ENCODE data around the gene ICA1L.
"Not testable (repeated sequence)": the region's sequence is repeated elsewhere in the genome, so short reads cannot be mapped to it uniquely, and the experiment has no call there.

The ICA1L gene

GRCh38 chr2:202871300-202872141, at the start of gene ICA1L:
TSS of gene ICA1L (minus strand) at chr2:202871766. CDS start at chr2:202829009, 42,757 bp downstream.
- Histone ChIP-seq H3K9me3 (ENCODE audit: low read length) (no peaks in the 10 kb centered on the region), H3K27ac (ENCODE audit: low read depth, low read length) (peak within 1 kb of the TSS; percentile 69), H3K4me1 (ENCODE audit: insufficient read depth, low read length) (peaks cover 6% of the 10 kb centered on the region)

GRCh38 chr2:202918860-202919259, 47.3 kb upstream of the ICA1L start:
- Histone ChIP-seq H3K9me3 (ENCODE audit: low read length) (no peaks in the 10 kb centered on the region), H3K27me3 (ENCODE audit: control insufficient read depth in 1 of 2, insufficient read depth in 2 of 2, low read length in 2 of 2) (no peaks in the 10 kb centered on the region), H3K4me1 (ENCODE audit: insufficient read depth, low read length) (no peaks in the 10 kb centered on the region), H3K4me3 (ENCODE audit: low read depth in 1 of 2, low read length in 2 of 2) (no peak overlapping the region), H3K27ac (ENCODE audit: low read depth, low read length) (no peak overlapping the region), H3K36me3 (ENCODE audit: insufficient read depth, low read length) (peaks cover 28% of the 10 kb centered on the region), H3K9ac (ENCODE audit: low read length) (no peak overlapping the region)

More at GRCh38 chr2:202871300-202872141, at the start of gene ICA1L:
- H3K9ac ChIP-seq (ENCODE audit: low read length): peak within 1 kb of the TSS; percentile 68
- H3K4me3 ChIP-seq (ENCODE audit: low read depth in 1 of 2, low read length in 2 of 2): peak within 1 kb of the TSS; percentile 77 to 92
- H3K27me3 ChIP-seq (ENCODE audit: control insufficient read depth in 1 of 2, insufficient read depth in 2 of 2, low read length in 2 of 2): no peaks in the 10 kb centered on the region
- no peaks in the 10 kb centered on the region for H3K36me3 ChIP-seq (ENCODE audit: insufficient read depth, low read length)

- not testable (repeated sequence) for H3K9ac ChIP-seq (ENCODE audit: low read length); H3K27me3 ChIP-seq (ENCODE audit: control insufficient read depth in 1 of 2, insufficient read depth in 2 of 2, low read length in 2 of 2); H3K36me3 ChIP-seq (ENCODE audit: insufficient read depth, low read length); H3K4me1 ChIP-seq (ENCODE audit: insufficient read depth, low read length); H3K9me3 ChIP-seq (ENCODE audit: low read length)
- Histone ChIP-seq H3K4me3 (ENCODE audit: low read depth in 1 of 2, low read length in 2 of 2) (peak overlapping the region; percentile 88 to 100), H3K27ac (ENCODE audit: low read depth, low read length) (peak overlapping the region; percentile 85)
These were observed 41.0 kb upstream of the ICA1L start for GRCh38 chr2:202912342-202913201.

GRCh38 chr2:202911512-202912341, 40.2 kb upstream of the ICA1L start, which contains the start of the genes CARF and WDR12:
TSS of gene CARF (plus strand) at chr2:202912275. CDS start at chr2:202941903, 29,628 bp downstream.
TSS of gene WDR12 (minus strand) at chr2:202911673. CDS start at chr2:202911476, 197 bp downstream.
- Histone ChIP-seq H3K4me3 (ENCODE audit: low read depth in 1 of 2, low read length in 2 of 2) (peak within 1 kb of the TSS; percentile 88 to 100), H3K4me1 (ENCODE audit: insufficient read depth, low read length) (peaks cover 9% of the 10 kb centered on the region), H3K27me3 (ENCODE audit: control insufficient read depth in 1 of 2, insufficient read depth in 2 of 2, low read length in 2 of 2) (no peaks in the 10 kb centered on the region), H3K36me3 (ENCODE audit: insufficient read depth, low read length) (no peaks in the 10 kb centered on the region), H3K27ac (ENCODE audit: low read depth, low read length) (peak within 1 kb of the TSS; percentile 85), H3K9me3 (ENCODE audit: low read length) (no peaks in the 10 kb centered on the region), H3K9ac (ENCODE audit: low read length) (peak within 1 kb of the TSS; percentile 75)

- no peaks in the 10 kb centered on the region for H3K27me3 ChIP-seq (ENCODE audit: control insufficient read depth in 1 of 2, insufficient read depth in 2 of 2, low read length in 2 of 2)
- H3K9me3 ChIP-seq (ENCODE audit: low read length): no peaks in the 10 kb centered on the region
- H3K4me1 ChIP-seq (ENCODE audit: insufficient read depth, low read length): peaks cover 9% of the 10 kb centered on the region
- H3K9ac ChIP-seq (ENCODE audit: low read length): peak overlapping the region; percentile 75
- peak overlapping the region; percentile 85 for H3K27ac ChIP-seq (ENCODE audit: low read depth, low read length)
- no peaks in the 10 kb centered on the region for H3K36me3 ChIP-seq (ENCODE audit: insufficient read depth, low read length)
- peak overlapping the region; percentile 88 to 100 for H3K4me3 ChIP-seq (ENCODE audit: low read depth in 1 of 2, low read length in 2 of 2)
These were observed 39.6 kb upstream of the ICA1L start for GRCh38 chr2:202911203-202911511.

- H3K27me3 ChIP-seq (ENCODE audit: control insufficient read depth in 1 of 2, insufficient read depth in 2 of 2, low read length in 2 of 2): no peaks in the 10 kb centered on the region
- no peaks in the 10 kb centered on the region for H3K36me3 ChIP-seq (ENCODE audit: insufficient read depth, low read length)
- no peak overlapping the region for H3K9ac ChIP-seq (ENCODE audit: low read length)
- H3K27ac ChIP-seq (ENCODE audit: low read depth, low read length): no peak overlapping the region
- no peaks in the 10 kb centered on the region for H3K9me3 ChIP-seq (ENCODE audit: low read length)
- H3K4me3 ChIP-seq (ENCODE audit: low read depth in 1 of 2, low read length in 2 of 2): peak overlapping the region; percentile 88 to 100
- H3K4me1 ChIP-seq (ENCODE audit: insufficient read depth, low read length): peaks cover 9% of the 10 kb centered on the region
These were observed 39.1 kb upstream of the ICA1L start for GRCh38 chr2:202910698-202911097.

- not testable (repeated sequence) for H3K4me1 ChIP-seq (ENCODE audit: insufficient read depth, low read length); H3K27me3 ChIP-seq (ENCODE audit: control insufficient read depth in 1 of 2, insufficient read depth in 2 of 2, low read length in 2 of 2); H3K9ac ChIP-seq (ENCODE audit: low read length); H3K4me3 ChIP-seq (ENCODE audit: low read depth in 1 of 2, low read length in 2 of 2); H3K9me3 ChIP-seq (ENCODE audit: low read length); H3K36me3 ChIP-seq (ENCODE audit: insufficient read depth, low read length); H3K27ac ChIP-seq (ENCODE audit: low read depth, low read length)
These were observed 38.7 kb upstream of the ICA1L start for GRCh38 chr2:202910250-202910649.

- H3K27ac ChIP-seq (ENCODE audit: low read depth, low read length): no peak overlapping the region
- H3K4me1 ChIP-seq (ENCODE audit: insufficient read depth, low read length): peaks cover 9% of the 10 kb centered on the region
- no peaks in the 10 kb centered on the region for H3K27me3 ChIP-seq (ENCODE audit: control insufficient read depth in 1 of 2, insufficient read depth in 2 of 2, low read length in 2 of 2)
- H3K9me3 ChIP-seq (ENCODE audit: low read length): no peaks in the 10 kb centered on the region
- no peak overlapping the region for H3K4me3 ChIP-seq (ENCODE audit: low read depth in 1 of 2, low read length in 2 of 2)
- no peaks in the 10 kb centered on the region for H3K36me3 ChIP-seq (ENCODE audit: insufficient read depth, low read length)
- no peak overlapping the region for H3K9ac ChIP-seq (ENCODE audit: low read length)
These were observed 38.0 kb upstream of the ICA1L start for GRCh38 chr2:202909394-202910192.

- Histone ChIP-seq H3K36me3 (ENCODE audit: insufficient read depth, low read length) (no peaks in the 10 kb centered on the region), H3K9me3 (ENCODE audit: low read length) (no peaks in the 10 kb centered on the region), H3K4me3 (ENCODE audit: low read depth in 1 of 2, low read length in 2 of 2) (no peak overlapping the region), H3K4me1 (ENCODE audit: insufficient read depth, low read length) (peaks cover 9% of the 10 kb centered on the region), H3K27ac (ENCODE audit: low read depth, low read length) (no peak overlapping the region), H3K27me3 (ENCODE audit: control insufficient read depth in 1 of 2, insufficient read depth in 2 of 2, low read length in 2 of 2) (no peaks in the 10 kb centered on the region), H3K9ac (ENCODE audit: low read length) (no peak overlapping the region)
These were observed 36.6 kb upstream of the ICA1L start for GRCh38 chr2:202908186-202908585.

GRCh38 chr2:202905507-202905906, 33.9 kb upstream of the ICA1L start:
- not testable (repeated sequence) for H3K27me3 ChIP-seq (ENCODE audit: control insufficient read depth in 1 of 2, insufficient read depth in 2 of 2, low read length in 2 of 2); H3K4me1 ChIP-seq (ENCODE audit: insufficient read depth, low read length); H3K9ac ChIP-seq (ENCODE audit: low read length); H3K36me3 ChIP-seq (ENCODE audit: insufficient read depth, low read length); H3K9me3 ChIP-seq (ENCODE audit: low read length); H3K27ac ChIP-seq (ENCODE audit: low read depth, low read length); H3K4me3 ChIP-seq (ENCODE audit: low read depth in 1 of 2, low read length in 2 of 2)
